Naive B cell (primary cell): Measurements from ENCODE around the gene KMT2A. TPM values are rescaled to one million over a fixed set of nuclear protein-coding genes. Genes with fewer than 3 reads are reported as not detected.
A peak's percentile ranks its signal among the peaks of the same experiment; 100 is the strongest.
"Not testable (repeated sequence)": the region's sequence is repeated elsewhere in the genome, so short reads cannot be mapped to it uniquely, and the experiment has no call there.

Source experiments
- ATAC-seq, 2 donors: fragments of 150-1000 bp; cut with Tn5 transposase; 2 replicates each; pipeline ENCODE4 v1.10.0; 2021; ENCODE audit warnings: low read depth in 2 of 2, mild to moderate bottlenecking in 2 of 2, moderate library complexity in 2 of 2
- DNase-seq: peaks from one replicate; pipeline ENCODE4 v3.0.0; 2022
- H3K27ac Mint-ChIP-seq, 6 donors: one replicate each; pipeline ENCODE4 v1.8.0; 2020 to 2022; ENCODE audit warnings: mild to moderate bottlenecking in 6 of 6, mixed read lengths in 6 of 6, moderate library complexity in 5 of 6, inconsistent platforms in 2 of 6
- H3K27me3 Mint-ChIP-seq, 3 donors: one replicate each; pipeline ENCODE4 v1.8.0; 2021 to 2022; ENCODE audit warnings: mixed read lengths in 3 of 3, mild to moderate bottlenecking in 1 of 3
- H3K36me3 Mint-ChIP-seq, 2 donors: one replicate each; pipeline ENCODE4 v1.8.0; 2020 to 2022; ENCODE audit warnings: mixed read lengths in 2 of 2, inconsistent platforms in 1 of 2, mild to moderate bottlenecking in 1 of 2
- H3K4me1 Mint-ChIP-seq, 3 donors: one replicate each; pipeline ENCODE4 v1.8.0; 2020 to 2022; ENCODE audit warnings: mixed read lengths in 3 of 3, inconsistent platforms in 1 of 3, mild to moderate bottlenecking in 1 of 3, moderate library complexity in 1 of 3
- H3K4me3 Mint-ChIP-seq, 8 donors: one replicate each; pipeline ENCODE4 v1.8.0; 2020 to 2022; ENCODE audit warnings: mild to moderate bottlenecking in 8 of 8, mixed read lengths in 8 of 8, moderate library complexity in 8 of 8, inconsistent platforms in 2 of 8
- H3K9me3 Mint-ChIP-seq, 7 donors: one replicate each; pipeline ENCODE4 v1.8.0; 2020 to 2022; ENCODE audit warnings: mixed read lengths in 7 of 7, mild to moderate bottlenecking in 5 of 7, inconsistent platforms in 2 of 7, moderate library complexity in 1 of 7
- polyA plus RNA-seq, 6 donors: library from polyadenylated mRNA; unstranded; fragments of 300-500 nt; fragmentation: Illumina TruSeq; gene quantifications; one replicate each; pipeline ENCODE4 v1.2.3, GENCODE V29; 2021; ENCODE audit warnings: low read depth in 6 of 6

The KMT2A gene
- polyA plus RNA-seq, 6 donors from 2014 or later: 5.2 to 42.2 (median 17.1) TPM

DNA sequence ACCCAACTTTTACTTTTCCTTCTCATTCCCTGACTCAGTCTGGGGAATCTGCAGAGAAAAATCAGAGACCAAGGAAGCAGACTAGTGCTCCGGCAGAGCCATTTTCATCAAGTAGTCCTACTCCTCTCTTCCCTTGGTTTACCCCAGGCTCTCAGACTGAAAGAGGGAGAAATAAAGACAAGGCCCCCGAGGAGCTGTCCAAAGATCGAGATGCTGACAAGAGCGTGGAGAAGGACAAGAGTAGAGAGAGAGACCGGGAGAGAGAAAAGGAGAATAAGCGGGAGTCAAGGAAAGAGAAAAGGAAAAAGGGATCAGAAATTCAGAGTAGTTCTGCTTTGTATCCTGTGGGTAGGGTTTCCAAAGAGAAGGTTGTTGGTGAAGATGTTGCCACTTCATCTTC is 37.2 kb downstream of the KMT2A start:
- Mint-ChIP-seq H3K4me3 (peak overlapping the region in 1 of 8 donors; percentile 62), H3K9me3 (no peaks in the 10 kb centered on the region), H3K4me1 (peaks cover 10 to 15% (median 13%) of the 10 kb centered on the region in 3 donors), H3K27me3 (no peaks in the 10 kb centered on the region), H3K36me3 (peaks cover 20 to 40% of the 10 kb centered on the region in 2 donors), H3K27ac (peak overlapping the region in 2 of 6 donors; percentile 64 to 76)
- ATAC-seq (no peak), DNase-seq (no peak)

DNA sequence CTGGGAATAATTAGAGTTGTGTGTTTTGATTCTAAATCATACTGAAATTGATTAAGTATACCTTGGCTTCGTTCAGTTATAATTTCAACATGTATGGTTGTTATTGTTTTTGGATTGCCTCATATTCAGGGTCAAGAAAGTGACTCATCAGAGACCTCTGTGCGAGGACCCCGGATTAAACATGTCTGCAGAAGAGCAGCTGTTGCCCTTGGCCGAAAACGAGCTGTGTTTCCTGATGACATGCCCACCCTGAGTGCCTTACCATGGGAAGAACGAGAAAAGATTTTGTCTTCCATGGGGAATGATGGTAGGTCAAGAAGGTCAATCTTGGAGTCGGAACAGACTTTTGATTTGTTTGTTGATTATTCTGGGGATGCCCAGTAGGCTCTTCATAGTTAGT is 40.4 kb downstream of the KMT2A start:
- Mint-ChIP-seq H3K4me3 (no peak overlapping the region), H3K36me3 (peaks cover 36 to 46% of the 10 kb centered on the region in 2 donors), H3K27me3 (no peaks in the 10 kb centered on the region), H3K4me1 (peaks cover 4 to 13% (median 9%) of the 10 kb centered on the region in 3 donors), H3K9me3 (peaks cover 0 to 3% (median 0%) of the 10 kb centered on the region in 7 donors), H3K27ac (peak overlapping the region in 3 of 6 donors; percentile 43 to 73 (median 49))
- no peak for DNase-seq
- no peak for ATAC-seq

- H3K4me3 Mint-ChIP-seq, H3K4me1 Mint-ChIP-seq, H3K9me3 Mint-ChIP-seq, DNase-seq, ATAC-seq, H3K27me3 Mint-ChIP-seq: not testable (repeated sequence)
- Mint-ChIP-seq H3K27ac (peak overlapping the region in 1 of 6 donors; percentile 82), H3K36me3 (peaks cover 20 to 38% of the 10 kb centered on the region in 2 donors)
Measured at GRCh38 chr11:118481238-118481637, 44.9 kb downstream of the KMT2A start.

DNA sequence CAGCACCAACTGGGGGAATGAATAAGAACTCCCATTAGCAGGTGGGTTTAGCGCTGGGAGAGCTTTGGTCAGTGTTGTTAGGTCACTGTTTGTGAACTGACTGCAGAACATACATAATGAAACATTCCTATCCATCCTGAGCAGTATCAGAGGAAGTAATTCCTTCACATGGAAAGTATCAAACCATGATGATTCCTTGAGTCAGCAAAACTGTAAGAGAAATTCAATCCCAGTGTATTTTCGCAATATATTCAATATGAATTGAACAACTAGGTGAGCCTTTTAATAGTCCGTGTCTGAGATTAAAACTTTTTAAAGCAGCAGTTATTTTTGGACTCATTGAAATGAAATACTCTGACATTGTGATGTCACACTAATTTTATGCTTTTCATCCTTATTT is 48.1 kb downstream of the KMT2A start:
- Mint-ChIP-seq H3K4me1 (peaks cover 0 to 4% (median 0%) of the 10 kb centered on the region in 3 donors), H3K27ac (peak overlapping the region in 2 of 6 donors; percentile 3 to 4)
- ATAC-seq: no peak

DNA sequence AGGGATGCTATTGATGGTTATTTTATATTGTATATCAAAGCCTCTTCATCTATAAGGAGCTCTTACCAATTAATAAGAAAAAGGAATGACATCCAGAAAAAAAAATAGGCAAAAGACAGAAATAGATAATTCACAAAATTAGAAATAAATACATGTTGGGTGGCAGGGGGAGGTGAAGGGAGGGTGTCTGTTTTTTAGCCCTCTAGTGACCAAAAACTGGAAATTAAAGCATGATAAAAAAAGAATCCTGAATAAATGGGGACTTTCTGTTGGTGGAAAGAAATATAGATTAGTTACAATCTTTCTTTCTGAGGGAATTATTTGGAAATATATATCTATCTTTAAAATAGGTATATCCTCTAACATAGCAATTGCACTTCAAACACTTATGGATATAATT is 49.0 kb downstream of the KMT2A start:
- Mint-ChIP-seq H3K4me3 (no peak overlapping the region), H3K27ac (peak overlapping the region in 2 of 6 donors; percentile 4 to 58), H3K36me3 (peaks cover 18 to 22% of the 10 kb centered on the region in 2 donors), H3K4me1 (peaks cover 0 to 4% (median 0%) of the 10 kb centered on the region in 3 donors), H3K27me3 (no peaks in the 10 kb centered on the region), H3K9me3 (peaks cover 0 to 3% (median 0%) of the 10 kb centered on the region in 7 donors)
- ATAC-seq (no peak), DNase-seq (no peak)

More for the DNA sequence above, 48.1 kb downstream of the KMT2A start:
- H3K27me3 Mint-ChIP-seq: no peaks in the 10 kb centered on the region
- no peak overlapping the region for H3K4me3 Mint-ChIP-seq
- peaks cover 18 to 23% of the 10 kb centered on the region in 2 donors for H3K36me3 Mint-ChIP-seq
- DNase-seq: no peak
- H3K9me3 Mint-ChIP-seq: peaks cover 0 to 3% (median 0%) of the 10 kb centered on the region in 7 donors

- ATAC-seq: peak; percentile 38 to 72
- Mint-ChIP-seq H3K4me3 (no peak overlapping the region), H3K27me3 (no peaks in the 10 kb centered on the region), H3K36me3 (peaks cover 7 to 13% of the 10 kb centered on the region in 2 donors), H3K9me3 (no peaks in the 10 kb centered on the region), H3K27ac (peak overlapping the region in 3 of 6 donors; percentile 24 to 39 (median 26)), H3K4me1 (peaks cover 0 to 4% (median 0%) of the 10 kb centered on the region in 3 donors)
- DNase-seq: peak; percentile 67
Measured at GRCh38 chr11:118488480-118489109, 52.3 kb downstream of the KMT2A start.

DNA sequence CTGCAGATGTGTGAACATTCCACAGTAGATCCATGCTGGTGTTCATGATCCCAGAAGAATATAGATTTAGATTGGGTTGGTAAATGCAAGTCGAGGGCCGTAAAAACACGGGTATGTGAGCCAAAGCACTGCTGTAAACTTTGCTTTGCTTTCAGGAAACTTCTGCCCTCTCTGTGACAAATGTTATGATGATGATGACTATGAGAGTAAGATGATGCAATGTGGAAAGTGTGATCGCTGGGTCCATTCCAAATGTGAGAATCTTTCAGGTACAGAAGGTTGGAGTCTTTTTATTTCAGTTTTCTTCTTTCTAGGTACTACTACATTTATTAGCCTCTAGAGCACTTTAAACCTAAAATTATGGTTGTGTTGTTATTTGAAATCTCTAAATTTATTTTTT is 54.7 kb downstream of the KMT2A start:
- ATAC-seq: no peak

GRCh38 chr11:118497831-118498230 is 61.5 kb downstream of the KMT2A start:
- no peak for DNase-seq
- peak overlapping the region in 1 of 6 donors; percentile 52 for H3K27ac Mint-ChIP-seq
- peaks cover 23 to 25% of the 10 kb centered on the region in 2 donors for H3K36me3 Mint-ChIP-seq
- no peaks in the 10 kb centered on the region for H3K9me3 Mint-ChIP-seq
- no peak for ATAC-seq
- H3K4me3 Mint-ChIP-seq: no peak overlapping the region
- H3K27me3 Mint-ChIP-seq: no peaks in the 10 kb centered on the region
- H3K4me1 Mint-ChIP-seq: no peaks in the 10 kb centered on the region

More for the DNA sequence above, 54.7 kb downstream of the KMT2A start:
- peaks cover 5 to 7% of the 10 kb centered on the region in 2 donors for H3K36me3 Mint-ChIP-seq
- H3K4me1 Mint-ChIP-seq: peaks cover 0 to 4% (median 0%) of the 10 kb centered on the region in 3 donors
- no peaks in the 10 kb centered on the region for H3K27me3 Mint-ChIP-seq
- H3K27ac Mint-ChIP-seq: no peak overlapping the region
- no peak for DNase-seq
- H3K4me3 Mint-ChIP-seq: no peak overlapping the region
- H3K9me3 Mint-ChIP-seq: no peaks in the 10 kb centered on the region

DNA sequence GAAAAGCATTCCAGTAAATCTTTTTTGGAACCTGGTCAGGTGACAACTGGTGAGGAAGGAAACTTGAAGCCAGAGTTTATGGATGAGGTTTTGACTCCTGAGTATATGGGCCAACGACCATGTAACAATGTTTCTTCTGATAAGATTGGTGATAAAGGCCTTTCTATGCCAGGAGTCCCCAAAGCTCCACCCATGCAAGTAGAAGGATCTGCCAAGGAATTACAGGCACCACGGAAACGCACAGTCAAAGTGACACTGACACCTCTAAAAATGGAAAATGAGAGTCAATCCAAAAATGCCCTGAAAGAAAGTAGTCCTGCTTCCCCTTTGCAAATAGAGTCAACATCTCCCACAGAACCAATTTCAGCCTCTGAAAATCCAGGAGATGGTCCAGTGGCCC is 66.9 kb downstream of the KMT2A start:
- Mint-ChIP-seq H3K27ac (peak overlapping the region in 2 of 6 donors; percentile 3 to 34), H3K27me3 (no peaks in the 10 kb centered on the region), H3K9me3 (no peaks in the 10 kb centered on the region), H3K4me1 (peaks cover 0 to 4% (median 0%) of the 10 kb centered on the region in 3 donors), H3K4me3 (no peak overlapping the region), H3K36me3 (peaks cover 27 to 46% of the 10 kb centered on the region in 2 donors)
- ATAC-seq: no peak
- no peak for DNase-seq

DNA sequence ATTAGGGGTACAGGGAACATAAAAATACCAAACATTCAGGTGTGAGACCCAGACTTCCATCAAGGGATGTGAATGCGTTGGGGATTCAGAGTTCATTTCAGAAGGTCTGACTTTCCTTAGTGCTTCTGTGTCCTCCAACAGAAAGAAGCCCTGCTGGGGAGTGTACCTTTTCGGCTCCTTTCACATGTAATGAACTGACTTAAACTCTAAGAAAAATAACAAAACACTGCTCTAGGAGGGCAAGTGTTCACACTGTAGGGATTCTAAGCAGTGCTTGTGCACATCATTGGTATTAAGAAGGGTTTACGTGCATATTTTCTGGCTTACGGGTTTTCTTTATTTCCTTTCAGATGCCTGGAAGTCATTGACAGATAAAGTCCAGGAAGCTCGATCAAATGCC is 75.3 kb downstream of the KMT2A start:
- H3K27ac Mint-ChIP-seq: no peak overlapping the region

GRCh38 chr11:118514103-118514502 is 77.8 kb downstream of the KMT2A start:
- Mint-ChIP-seq H3K4me3 (no peak overlapping the region), H3K4me1 (peaks cover 0 to 5% (median 3%) of the 10 kb centered on the region in 3 donors), H3K27ac (peak overlapping the region in 2 of 6 donors; percentile 47 to 94), H3K27me3 (no peaks in the 10 kb centered on the region), H3K9me3 (no peaks in the 10 kb centered on the region), H3K36me3 (peaks cover 23 to 43% of the 10 kb centered on the region in 2 donors)
- ATAC-seq (no peak), DNase-seq (no peak)

More for the DNA sequence above, 75.3 kb downstream of the KMT2A start:
- Mint-ChIP-seq H3K27me3 (no peaks in the 10 kb centered on the region), H3K36me3 (peaks cover 21 to 43% of the 10 kb centered on the region in 2 donors), H3K9me3 (no peaks in the 10 kb centered on the region), H3K4me3 (no peak overlapping the region), H3K4me1 (peaks cover 0 to 5% (median 3%) of the 10 kb centered on the region in 3 donors)
- no peak for ATAC-seq
- DNase-seq: no peak

- H3K4me3 Mint-ChIP-seq: no peak overlapping the region
- peaks cover 0 to 9% (median 4%) of the 10 kb centered on the region in 3 donors for H3K4me1 Mint-ChIP-seq
- H3K36me3 Mint-ChIP-seq: peaks cover 10 to 15% of the 10 kb centered on the region in 2 donors
- no peaks in the 10 kb centered on the region for H3K9me3 Mint-ChIP-seq
- no peaks in the 10 kb centered on the region for H3K27me3 Mint-ChIP-seq
- ATAC-seq: no peak
- DNase-seq: no peak
- peak overlapping the region in 2 of 6 donors; percentile 79 to 84 for H3K27ac Mint-ChIP-seq
Measured at GRCh38 chr11:118519549-118519948, 83.3 kb downstream of the KMT2A start.

- ATAC-seq (peak; percentile 18 to 32), DNase-seq (no peak)
- Mint-ChIP-seq H3K4me3 (no peak overlapping the region), H3K27ac (no peak overlapping the region), H3K9me3 (peaks cover 0 to 1% (median 0%) of the 10 kb centered on the region in 7 donors), H3K27me3 (no peaks in the 10 kb centered on the region), H3K4me1 (peaks cover 0 to 14% (median 4%) of the 10 kb centered on the region in 3 donors), H3K36me3 (peaks cover 4 to 7% of the 10 kb centered on the region in 2 donors)
Measured at GRCh38 chr11:118521892-118522311, 85.6 kb downstream of the KMT2A start.

GRCh38 chr11:118522571-118523072 is 86.3 kb downstream of the KMT2A start:
- H3K27me3 Mint-ChIP-seq: no peaks in the 10 kb centered on the region
- ATAC-seq (no peak), DNase-seq (no peak)
- H3K36me3 Mint-ChIP-seq: peaks cover 4 to 7% of the 10 kb centered on the region in 2 donors
- peak overlapping the region in 1 of 6 donors; percentile 47 for H3K27ac Mint-ChIP-seq
- H3K9me3 Mint-ChIP-seq: peaks cover 0 to 1% (median 0%) of the 10 kb centered on the region in 7 donors
- H3K4me3 Mint-ChIP-seq: no peak overlapping the region
- peaks cover 3 to 14% (median 8%) of the 10 kb centered on the region in 3 donors for H3K4me1 Mint-ChIP-seq
